Inflammatory macrophage (primary cell): Measurements from ENCODE around the gene WAPL.

Experiments used
- DNase-seq, 2 donors: peaks; one replicate each; pipeline ENCODE4 v3.0.0-alpha.2; 2020 to 2022

WAPL gene

GRCh38 chr10:86387178-86387794, 134.3 kb downstream of the WAPL start:
- no peak for DNase-seq

GRCh38 chr10:86385806-86386205, 135.8 kb downstream of the WAPL start:
- DNase-seq: no peak
